ENCODE results near the gene SEC16A.
A peak's percentile ranks its signal among the peaks of the same experiment; 100 is the strongest.

Gene SEC16A

DNA sequence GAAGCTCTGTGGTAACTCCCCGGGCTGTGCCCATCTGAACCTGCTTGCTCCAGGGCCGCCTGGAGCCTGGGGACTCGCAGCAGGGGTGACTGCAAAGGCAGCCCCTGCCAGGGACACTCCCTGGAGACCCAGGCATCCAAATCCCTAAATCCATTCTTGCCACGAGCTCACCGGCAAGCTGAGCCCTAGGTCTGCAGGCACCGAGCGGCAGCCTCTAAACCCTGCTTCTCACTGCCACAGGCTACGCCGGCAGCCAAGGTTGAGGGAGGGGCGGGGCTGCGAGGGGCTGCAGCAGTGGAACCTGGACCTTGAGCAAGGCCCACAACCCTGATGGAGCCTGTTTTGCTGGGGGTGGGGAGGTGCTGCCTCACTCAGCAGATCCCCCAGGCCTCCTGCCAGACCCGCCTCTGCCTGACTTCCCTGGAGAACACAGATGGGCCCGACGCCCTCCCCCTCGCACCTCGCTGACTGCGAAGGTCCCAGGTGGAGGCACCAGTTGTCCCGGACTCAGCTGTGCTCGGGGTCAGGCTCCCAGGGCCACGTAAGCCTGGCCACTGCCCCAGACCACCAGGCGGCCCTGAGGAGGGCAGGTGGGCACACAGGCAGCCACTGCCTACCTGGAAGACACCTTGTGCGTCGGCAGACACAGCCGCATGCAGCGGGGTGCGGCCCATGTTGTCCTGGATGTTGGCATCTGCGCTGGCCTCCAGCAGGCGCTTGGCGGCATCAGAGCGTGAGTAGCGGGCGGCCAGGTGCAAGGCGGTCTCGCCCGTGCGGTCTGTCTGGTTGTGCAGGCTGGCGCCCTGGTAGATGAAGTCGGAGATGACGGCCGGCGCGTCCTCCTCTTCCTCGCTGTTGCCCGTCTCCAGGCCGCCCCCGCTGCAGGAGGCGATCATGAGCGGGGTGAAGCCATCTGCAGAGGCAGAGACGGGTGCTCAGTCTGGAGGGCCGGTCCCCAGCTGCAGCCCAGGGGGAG lies 17.4 kb upstream of the SEC16A start:
- Mint-ChIP-seq H3K27me3 (no peaks in the 10 kb centered on the region), H3K27ac (no peak overlapping the region), H3K36me3 (ENCODE audit: low read depth) (peaks cover 87% of the 10 kb centered on the region), H3K9me3 (no peaks in the 10 kb centered on the region), H3K4me3 (no peak overlapping the region), H3K4me1 (ENCODE audit: low read depth) (no peaks in the 10 kb centered on the region)
- no peak for DNase-seq

DNA sequence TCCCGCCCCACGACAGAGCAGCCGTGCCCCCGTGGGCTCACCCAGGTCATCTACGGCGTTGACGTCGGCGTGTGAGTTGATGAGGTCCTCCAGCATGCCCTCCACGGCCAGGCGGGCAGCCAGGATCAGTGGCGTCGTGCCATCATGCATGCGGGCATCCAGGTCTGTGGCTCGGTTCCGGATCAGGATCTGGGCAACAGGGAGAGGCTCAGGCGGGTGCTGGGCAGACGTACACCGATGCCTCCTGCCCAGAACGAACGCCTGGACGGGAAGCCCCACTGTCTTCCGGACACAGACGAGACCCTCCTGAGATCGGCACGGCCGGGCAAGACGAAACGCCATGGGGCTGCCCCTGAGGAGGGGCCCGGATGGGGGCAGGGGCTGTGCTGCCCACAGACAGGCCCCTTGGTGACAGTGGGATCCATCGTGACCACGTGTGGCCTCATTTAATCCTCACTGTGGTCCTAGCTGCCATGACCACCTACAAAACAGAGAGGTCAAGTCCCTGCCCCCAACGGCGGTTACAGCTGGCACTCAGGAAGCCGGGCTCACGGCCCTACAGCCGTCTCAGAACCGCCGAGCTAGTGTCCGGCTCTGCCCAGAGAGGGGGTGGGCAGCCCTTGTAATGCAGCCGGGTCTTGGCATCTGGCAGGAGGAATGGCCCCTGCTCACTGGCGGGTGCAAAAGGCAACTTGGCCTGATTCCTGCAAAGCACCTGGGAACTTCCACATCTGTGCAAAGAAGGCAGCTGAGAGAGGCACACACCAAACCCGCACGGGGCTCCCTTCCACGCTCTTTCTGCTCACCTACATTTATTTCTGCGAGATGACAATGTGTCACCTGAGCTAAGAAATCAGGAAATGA lies 16.5 kb upstream of the SEC16A start:
- no peaks in the 10 kb centered on the region for H3K9me3 Mint-ChIP-seq
- DNase-seq: no peak
- H3K4me1 Mint-ChIP-seq (ENCODE audit: low read depth): no peaks in the 10 kb centered on the region
- no peak overlapping the region for H3K27ac Mint-ChIP-seq
- peaks cover 84% of the 10 kb centered on the region for H3K36me3 Mint-ChIP-seq (ENCODE audit: low read depth)
- H3K4me3 Mint-ChIP-seq: no peak overlapping the region
- H3K27me3 Mint-ChIP-seq: no peaks in the 10 kb centered on the region

DNA sequence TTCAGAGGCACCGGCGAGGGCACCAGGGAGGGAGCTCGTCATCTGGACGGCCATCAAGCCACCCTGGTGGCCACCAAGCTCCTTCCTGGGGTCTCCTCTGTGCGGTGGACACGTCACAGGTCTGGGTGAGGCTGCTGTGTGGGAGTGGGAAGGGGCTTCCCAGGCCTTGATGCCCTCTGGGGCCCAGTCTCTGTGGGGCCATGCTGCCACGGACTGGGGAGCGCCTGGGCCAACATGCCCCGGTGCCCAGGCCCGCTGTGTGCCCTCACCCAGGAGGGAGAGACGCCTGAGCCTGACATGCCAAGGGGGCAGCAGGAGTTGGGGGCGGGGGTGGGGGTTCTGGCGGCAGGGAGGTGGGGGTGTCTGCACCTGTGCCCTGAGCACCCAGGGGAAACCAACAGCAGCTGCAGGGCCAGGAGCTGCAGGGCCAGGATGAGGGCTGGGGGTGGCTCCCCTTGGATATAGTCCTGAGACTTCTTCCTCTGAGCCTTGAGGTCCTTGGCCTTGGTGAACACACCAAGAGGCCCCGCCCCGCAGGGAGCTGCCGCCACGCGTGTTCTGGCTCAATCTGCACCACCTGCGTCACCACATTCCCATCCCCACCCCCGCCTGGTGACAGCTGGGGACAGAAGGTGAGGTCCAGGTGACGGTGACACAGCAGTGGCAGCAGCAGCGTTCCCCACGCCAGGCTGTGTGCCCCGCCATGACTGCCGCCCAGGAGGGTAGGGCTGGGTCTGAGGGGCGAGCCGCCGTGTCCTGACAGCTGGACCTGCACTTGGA lies 15.3 kb upstream of the SEC16A start:
- Mint-ChIP-seq H3K9me3 (no peaks in the 10 kb centered on the region), H3K4me3 (no peak overlapping the region), H3K4me1 (ENCODE audit: low read depth) (no peaks in the 10 kb centered on the region), H3K27ac (no peak overlapping the region), H3K27me3 (no peaks in the 10 kb centered on the region), H3K36me3 (ENCODE audit: low read depth) (peaks cover 75% of the 10 kb centered on the region)
- no peak for DNase-seq

DNA sequence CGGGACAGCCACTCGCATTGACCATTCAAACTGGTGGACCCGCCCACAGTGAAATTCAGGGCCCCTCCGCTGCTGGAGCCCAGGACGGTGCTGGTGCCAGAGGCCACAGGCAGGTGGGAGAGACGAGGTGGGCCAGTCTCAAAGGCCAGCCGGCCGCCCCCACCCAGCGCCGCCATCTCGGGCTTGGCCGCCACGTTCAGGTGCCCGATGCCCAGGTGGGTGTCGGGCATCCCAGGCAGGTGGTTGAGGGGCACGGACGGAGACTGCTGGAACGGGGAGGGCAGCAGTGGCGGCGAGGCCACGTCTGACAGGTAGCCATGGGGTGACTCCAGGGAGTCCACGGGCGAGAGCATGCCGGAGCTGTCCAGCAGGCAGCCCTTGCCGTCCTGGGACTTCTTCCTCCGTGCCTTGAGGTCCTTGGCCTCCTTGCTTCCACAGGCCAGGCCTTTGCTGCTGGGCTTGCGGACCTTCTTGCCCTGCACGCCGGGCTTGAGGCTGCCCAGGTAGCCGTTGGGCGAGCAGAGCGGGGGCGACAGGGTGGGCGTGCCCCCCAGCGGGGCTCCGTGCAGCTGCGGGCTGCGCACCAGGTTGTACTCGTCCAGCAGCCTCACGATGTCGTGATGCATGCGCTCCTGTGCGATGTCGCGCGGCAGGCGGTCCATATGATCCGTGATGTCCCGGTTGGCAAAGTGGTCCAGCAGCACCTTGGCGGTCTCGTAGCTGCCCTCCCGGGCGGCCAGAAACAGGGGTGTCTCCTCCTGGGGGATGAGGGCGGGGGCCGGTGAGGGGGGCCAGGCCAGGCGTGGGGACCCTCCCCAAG lies 14.2 kb upstream of the SEC16A start:
- Mint-ChIP-seq H3K9me3 (no peaks in the 10 kb centered on the region), H3K4me3 (no peak overlapping the region), H3K4me1 (ENCODE audit: low read depth) (no peaks in the 10 kb centered on the region), H3K27me3 (no peaks in the 10 kb centered on the region), H3K27ac (no peak overlapping the region), H3K36me3 (ENCODE audit: low read depth) (peaks cover 68% of the 10 kb centered on the region)
- no peak for DNase-seq

DNA sequence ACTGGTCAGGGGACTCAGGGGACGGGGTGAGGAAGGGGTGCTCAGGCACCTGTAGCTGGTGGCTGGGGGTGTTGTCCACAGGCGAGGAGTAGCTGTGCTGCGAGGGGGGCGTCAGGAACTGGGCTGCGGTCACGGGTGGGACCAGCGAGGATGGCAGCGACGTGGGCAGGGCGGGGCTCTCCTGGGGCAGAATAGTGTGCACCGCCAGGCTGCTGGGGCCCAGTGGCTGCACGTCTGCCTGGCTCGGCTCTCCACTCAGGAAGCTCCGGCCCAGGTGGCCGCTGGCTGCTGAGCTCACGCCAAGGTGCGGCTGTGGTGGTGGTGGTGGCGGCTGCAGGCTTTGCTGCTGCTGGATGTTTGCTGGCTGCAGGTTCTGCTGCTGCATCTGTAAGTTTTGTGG lies 13.3 kb upstream of the SEC16A start:
- Mint-ChIP-seq H3K9me3 (no peaks in the 10 kb centered on the region), H3K4me1 (ENCODE audit: low read depth) (no peaks in the 10 kb centered on the region), H3K36me3 (ENCODE audit: low read depth) (peaks cover 61% of the 10 kb centered on the region), H3K27ac (no peak overlapping the region), H3K27me3 (no peaks in the 10 kb centered on the region), H3K4me3 (no peak overlapping the region)
- no peak for DNase-seq

DNA sequence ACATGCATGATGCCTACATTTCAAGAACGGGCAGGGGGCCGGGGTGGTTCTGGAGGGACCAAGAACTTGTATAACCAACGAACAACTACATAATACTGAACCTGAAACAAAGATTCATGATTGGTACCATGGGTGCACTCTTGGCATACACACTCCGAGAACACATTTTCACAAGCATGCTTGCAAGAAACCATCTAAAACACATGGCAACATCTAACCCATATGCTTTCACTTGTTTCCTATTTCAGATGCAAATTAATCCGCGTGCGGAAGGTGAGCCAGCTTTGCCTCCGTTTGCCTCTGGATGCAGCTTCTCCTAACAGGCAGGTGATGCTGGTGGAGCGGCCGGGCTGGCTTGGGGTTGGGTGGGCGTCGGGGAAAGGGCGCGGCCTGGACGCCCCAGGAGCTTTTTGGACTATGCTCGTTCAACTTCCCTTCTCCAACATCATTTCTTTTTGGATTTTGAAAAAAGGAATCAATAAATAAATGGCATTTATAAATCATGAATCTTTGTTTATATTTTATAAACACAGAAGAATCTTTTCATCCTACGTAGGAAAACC lies 12.5 kb upstream of the SEC16A start:
- Mint-ChIP-seq H3K4me3 (no peak overlapping the region), H3K27ac (no peak overlapping the region), H3K27me3 (no peaks in the 10 kb centered on the region), H3K9me3 (no peaks in the 10 kb centered on the region), H3K4me1 (ENCODE audit: low read depth) (no peaks in the 10 kb centered on the region), H3K36me3 (ENCODE audit: low read depth) (peaks cover 53% of the 10 kb centered on the region)
- DNase-seq: no peak

DNA sequence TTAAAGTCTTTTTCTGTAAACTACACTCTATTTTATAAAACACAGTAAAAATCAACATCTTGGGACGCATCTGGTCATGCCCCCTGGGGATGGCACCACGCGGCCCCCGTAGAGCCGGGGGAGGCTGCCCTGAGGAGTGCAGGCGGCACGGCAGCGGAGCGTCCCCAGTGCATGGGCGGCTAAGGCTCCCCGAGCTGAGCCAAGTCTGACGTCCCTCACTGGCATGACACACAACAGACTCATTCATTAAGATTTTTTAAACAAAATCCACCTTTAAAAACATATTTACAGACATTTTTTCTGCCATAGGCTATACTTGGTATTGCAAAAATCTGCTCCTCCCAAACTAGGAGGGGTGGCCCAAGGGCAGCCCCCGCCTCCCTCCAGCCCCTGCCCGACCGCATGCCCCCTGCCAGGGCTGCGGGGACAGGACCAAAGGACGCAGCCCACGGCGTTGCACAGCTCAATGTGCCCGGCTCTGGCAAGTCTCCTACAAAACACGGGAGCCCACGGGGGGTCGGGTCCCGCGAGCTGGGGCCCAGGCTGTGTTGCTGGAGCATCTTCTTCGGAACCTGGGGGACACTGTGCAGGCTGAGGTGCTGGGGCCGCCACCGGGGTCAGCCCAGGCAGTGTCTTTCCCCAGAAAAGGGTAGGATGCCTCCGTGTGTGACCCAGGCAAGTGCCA lies 11.8 kb upstream of the SEC16A start:
- DNase-seq: no peak
- Mint-ChIP-seq H3K27me3 (no peaks in the 10 kb centered on the region), H3K36me3 (ENCODE audit: low read depth) (peaks cover 46% of the 10 kb centered on the region), H3K4me3 (no peak overlapping the region), H3K27ac (no peak overlapping the region), H3K9me3 (no peaks in the 10 kb centered on the region), H3K4me1 (ENCODE audit: low read depth) (no peaks in the 10 kb centered on the region)

DNA sequence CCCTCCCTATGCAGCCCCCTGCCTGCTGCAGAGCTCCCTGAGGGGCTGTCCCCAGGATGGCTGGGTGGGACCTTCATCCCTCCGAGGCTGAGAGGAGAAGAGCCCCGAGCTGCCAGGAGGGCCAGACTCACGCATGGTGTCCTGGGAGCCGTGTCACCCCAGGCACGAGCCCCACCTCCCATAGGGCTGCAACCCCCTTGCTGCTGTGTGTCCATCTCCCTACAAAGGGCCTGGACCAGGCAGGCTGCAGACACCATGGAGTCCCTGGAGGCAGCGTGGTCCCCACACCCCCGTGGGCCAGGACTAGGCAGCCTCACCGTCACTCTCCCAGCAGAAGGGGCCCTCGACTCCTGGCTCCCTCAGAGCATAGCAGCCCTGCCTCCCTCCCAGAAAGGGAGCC lies 11.2 kb upstream of the SEC16A start:
- H3K4me1 Mint-ChIP-seq (ENCODE audit: low read depth): no peaks in the 10 kb centered on the region
- DNase-seq: no peak
- H3K36me3 Mint-ChIP-seq (ENCODE audit: low read depth): peaks cover 39% of the 10 kb centered on the region
- no peak overlapping the region for H3K4me3 Mint-ChIP-seq
- no peaks in the 10 kb centered on the region for H3K27me3 Mint-ChIP-seq
- H3K9me3 Mint-ChIP-seq: no peaks in the 10 kb centered on the region
- H3K27ac Mint-ChIP-seq: no peak overlapping the region

DNA sequence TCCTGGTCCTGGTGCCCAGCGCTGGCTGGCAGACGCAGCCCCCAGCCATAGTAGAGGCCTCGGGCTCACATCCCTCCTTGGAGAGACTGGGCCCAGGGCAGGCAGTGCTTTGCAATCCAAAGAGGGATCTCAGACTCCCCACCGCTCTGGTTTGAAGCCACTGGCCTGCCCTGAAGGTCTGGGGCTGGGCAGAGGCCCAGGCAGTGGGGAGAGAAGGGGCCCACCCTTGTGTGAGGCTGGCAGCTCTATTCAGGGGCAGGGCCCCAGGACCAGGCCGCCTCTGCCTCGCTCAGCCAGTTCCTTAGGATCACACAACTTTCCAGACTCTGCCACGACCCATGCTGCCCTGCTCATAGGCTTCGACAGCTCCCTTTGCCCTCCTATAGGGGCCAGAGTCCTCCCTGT lies 10.7 kb upstream of the SEC16A start:
- Mint-ChIP-seq H3K4me3 (no peak overlapping the region), H3K9me3 (no peaks in the 10 kb centered on the region), H3K36me3 (ENCODE audit: low read depth) (peaks cover 35% of the 10 kb centered on the region), H3K4me1 (ENCODE audit: low read depth) (no peaks in the 10 kb centered on the region), H3K27me3 (no peaks in the 10 kb centered on the region), H3K27ac (no peak overlapping the region)
- no peak for DNase-seq

DNA sequence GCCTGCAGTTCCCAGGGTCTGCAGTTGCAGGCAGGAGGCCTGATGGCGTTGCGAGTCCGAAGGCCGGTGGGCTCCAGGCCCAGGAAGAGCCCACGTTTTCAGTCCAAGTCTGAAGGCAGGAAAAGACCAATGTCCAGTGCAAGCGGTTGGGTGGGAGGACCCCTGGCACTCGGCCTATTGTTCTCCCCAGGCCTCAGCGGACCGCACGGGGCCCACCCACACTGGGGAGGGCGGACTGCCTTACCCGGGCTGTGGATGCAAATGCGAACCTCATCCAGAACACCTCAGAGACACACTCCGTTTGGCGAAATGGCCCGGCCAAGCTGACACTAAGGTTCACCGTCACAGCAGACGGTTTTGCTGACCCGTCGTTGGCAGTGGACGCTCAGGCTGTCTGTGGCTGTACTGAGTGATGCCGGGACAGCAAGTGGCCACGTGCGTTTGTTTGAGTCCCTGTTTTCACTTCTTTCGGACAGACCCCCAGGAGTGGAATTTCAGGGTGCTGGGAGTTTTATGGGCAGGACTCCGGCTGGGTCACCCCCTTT lies 10.2 kb upstream of the SEC16A start:
- Mint-ChIP-seq H3K4me1 (ENCODE audit: low read depth) (no peaks in the 10 kb centered on the region), H3K27me3 (no peaks in the 10 kb centered on the region), H3K4me3 (no peak overlapping the region), H3K36me3 (ENCODE audit: low read depth) (peaks cover 30% of the 10 kb centered on the region), H3K9me3 (no peaks in the 10 kb centered on the region), H3K27ac (no peak overlapping the region)
- DNase-seq: no peak

DNA sequence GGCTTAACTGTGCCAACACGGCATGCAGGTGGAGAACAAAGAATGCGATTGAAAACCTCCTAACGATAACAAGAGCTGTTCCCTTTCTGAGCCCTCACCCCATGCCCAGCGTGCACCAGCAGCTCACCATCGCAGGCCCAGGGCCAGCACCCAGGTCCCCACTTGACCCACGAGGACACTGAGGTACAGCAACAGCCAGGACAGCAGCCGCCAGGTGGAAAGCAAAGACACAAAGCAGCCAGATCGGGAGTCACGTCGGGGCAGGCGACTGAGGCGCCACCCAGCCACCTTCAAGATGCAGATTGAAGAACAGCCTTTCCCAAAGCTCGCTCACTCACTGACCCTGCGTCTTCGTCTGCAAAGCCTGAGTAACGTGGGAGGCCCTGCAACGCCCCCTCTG lies 6.9 kb upstream of the SEC16A start:
- no peak for DNase-seq
- H3K9me3 Mint-ChIP-seq: no peaks in the 10 kb centered on the region
- H3K27me3 Mint-ChIP-seq: no peaks in the 10 kb centered on the region
- H3K4me1 Mint-ChIP-seq (ENCODE audit: low read depth): peaks cover 5% of the 10 kb centered on the region
- H3K4me3 Mint-ChIP-seq: no peak overlapping the region
- H3K27ac Mint-ChIP-seq: no peak overlapping the region
- peaks cover 3% of the 10 kb centered on the region for H3K36me3 Mint-ChIP-seq (ENCODE audit: low read depth)

DNA sequence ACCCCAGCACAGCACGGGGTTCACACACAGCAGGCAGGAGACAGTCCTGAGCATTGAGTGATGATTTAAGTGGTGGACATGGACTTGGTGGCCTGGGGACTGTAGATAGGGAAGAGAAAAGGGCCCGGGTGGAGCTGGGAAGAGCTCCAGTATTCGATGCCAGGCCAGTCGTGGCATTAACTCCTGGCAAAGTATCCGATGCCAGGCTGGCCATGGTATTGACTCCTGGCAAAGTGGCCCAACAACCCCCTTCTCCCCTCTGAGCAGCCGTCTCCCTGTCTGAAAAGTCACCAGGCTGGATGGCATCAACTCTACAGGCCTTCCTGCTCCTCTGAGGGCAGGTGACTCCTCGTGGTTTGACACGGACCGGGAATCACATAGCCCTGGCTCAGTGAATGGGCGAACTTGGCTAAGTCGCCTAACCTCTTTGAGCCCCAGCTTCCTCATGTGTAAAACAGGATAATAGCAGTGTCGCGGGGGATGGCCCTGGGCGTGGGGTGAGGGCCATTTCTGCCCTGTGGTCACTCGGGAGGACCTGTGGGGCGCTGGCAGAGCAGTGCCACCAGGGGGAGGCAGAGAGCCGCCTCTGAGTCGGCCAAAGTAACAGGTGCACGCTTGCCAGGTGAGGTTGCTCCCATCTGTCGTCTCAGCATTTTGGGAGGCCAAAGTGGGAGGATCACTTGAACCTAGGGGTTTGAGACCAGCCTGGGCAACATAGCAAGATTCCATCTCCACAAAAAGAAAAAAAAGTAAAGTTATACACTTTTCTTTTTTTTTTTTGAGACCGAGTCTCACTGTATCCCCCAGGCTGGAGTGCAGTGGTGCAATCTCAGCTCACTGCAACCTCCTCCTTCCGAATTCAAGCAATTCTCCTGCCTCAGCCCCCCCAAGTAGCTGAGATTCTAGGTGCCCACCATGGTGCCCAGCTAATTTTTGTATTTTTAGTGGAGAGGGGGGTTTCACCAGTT lies 5.7 kb upstream of the SEC16A start:
- no peaks in the 10 kb centered on the region for H3K9me3 Mint-ChIP-seq
- no peak overlapping the region for H3K27ac Mint-ChIP-seq
- peaks cover 7% of the 10 kb centered on the region for H3K4me1 Mint-ChIP-seq (ENCODE audit: low read depth)
- H3K27me3 Mint-ChIP-seq: no peaks in the 10 kb centered on the region
- H3K36me3 Mint-ChIP-seq (ENCODE audit: low read depth): no peaks in the 10 kb centered on the region
- peak; percentile 86 for DNase-seq
- no peak overlapping the region for H3K4me3 Mint-ChIP-seq
